Thoracic aorta (tissue), 2 donors: ENCODE results near the gene KIF6. TPM values are rescaled to one million over a fixed set of nuclear protein-coding genes. Genes with fewer than 3 reads are reported as not detected.

Source experiments
- ATAC-seq: fragments of 150-250 bp; one replicate; pipeline ENCODE4 v1.8.0; 2017; ENCODE audit warnings: low read depth; ENCODE audit not compliant: insufficient number of reproducible peaks, low FRiP score
- DNase-seq: peaks from one replicate; pipeline ENCODE4 v3.0.0-alpha.2; 2020; ENCODE audit warnings: low spot score
- H3K27ac ChIP-seq, 2 donors: fragments of 200-600 bp; sonication (generic); 1 replicate in 1 of 2; 2 replicates in 1 of 2; pipeline ENCODE4 v1.5.1; 2016; ENCODE audit warnings: mild to moderate bottlenecking in 2 of 2, moderate library complexity in 2 of 2
- H3K27me3 ChIP-seq: fragments of 200-600 bp; sonication (generic); replicated peaks from 2 replicates; pipeline ENCODE4 v1.6.0; 2016; ENCODE audit warnings: mild to moderate bottlenecking; ENCODE audit not compliant: insufficient read depth
- H3K36me3 ChIP-seq: fragments of 200-600 bp; sonication (generic); one replicate; pipeline ENCODE4 v1.5.1; 2016
- H3K4me1 ChIP-seq, 2 donors: fragments of 200-600 bp; sonication (generic); 1 replicate in 1 of 2; 2 replicates in 1 of 2; pipeline versions ENCODE4 v1.5.1 to v1.6.0; 2016; ENCODE audit warnings: low read depth in 2 of 2, mild to moderate bottlenecking in 1 of 2; ENCODE audit not compliant: control insufficient read depth in 1 of 2
- H3K4me3 ChIP-seq: fragments of 200-600 bp; sonication (generic); 2 replicates; pipeline ENCODE4 v1.5.1; 2016; ENCODE audit warnings: mild to moderate bottlenecking
- H3K9me3 ChIP-seq: fragments of 200-600 bp; sonication (generic); 2 replicates; pipeline ENCODE4 v1.5.1; 2016
- CTCF ChIP-seq: fragments of 200-600 bp; sonication (generic); IDR thresholded peaks from one replicate; pipeline ENCODE4 v1.5.1; 2019; ENCODE audit warnings: antibody characterized with exemption
- total RNA-seq, 2 donors: library from RNA; depleted of rRNA; stranded (reverse); fragments of >200 nt; gene quantifications; one replicate each; pipeline versions ENCODE4 v1.1.0 to v1.2.3, GENCODE V29; 2016

Gene KIF6
- total RNA-seq, 2 donors from 2014 or later = not detected

GRCh38 chr6:39344821-39345280, 380.4 kb downstream of the KIF6 start:
- Histone ChIP-seq H3K4me1 (peaks cover 32 to 70% of the 10 kb centered on the region in 2 donors), H3K27me3 (no peaks in the 10 kb centered on the region), H3K4me3 (peak overlapping the region; percentile 0), H3K27ac (peak overlapping the region; percentile 61 to 69), H3K36me3 (no peaks in the 10 kb centered on the region), H3K9me3 (no peaks in the 10 kb centered on the region)
- ATAC-seq = no peak
- DNase-seq = no peak
- no peak for TF ChIP-seq CTCF

GRCh38 chr6:39343396-39343870, 381.8 kb downstream of the KIF6 start:
- ATAC-seq = no peak
- H3K9me3 ChIP-seq = no peaks in the 10 kb centered on the region
- H3K36me3 ChIP-seq = no peaks in the 10 kb centered on the region
- no peak for DNase-seq
- peaks cover 42 to 82% of the 10 kb centered on the region in 2 donors for H3K4me1 ChIP-seq
- no peak overlapping the region for H3K4me3 ChIP-seq
- peak overlapping the region; percentile 52 to 69 for H3K27ac ChIP-seq
- TF ChIP-seq CTCF = no peak
- H3K27me3 ChIP-seq = no peaks in the 10 kb centered on the region

- ATAC-seq (no peak), DNase-seq (no peak)
- Histone ChIP-seq H3K4me3 (no peak overlapping the region), H3K4me1 (peaks cover 42 to 88% of the 10 kb centered on the region in 2 donors), H3K36me3 (no peaks in the 10 kb centered on the region), H3K9me3 (no peaks in the 10 kb centered on the region), H3K27ac (peak overlapping the region; percentile 52 to 69), H3K27me3 (no peaks in the 10 kb centered on the region)
- no peak for TF ChIP-seq CTCF
Observed at GRCh38 chr6:39342692-39343395, 382.4 kb downstream of the KIF6 start.

GRCh38 chr6:39341937-39342336, 383.3 kb downstream of the KIF6 start:
- no peaks in the 10 kb centered on the region for H3K9me3 ChIP-seq
- H3K27me3 ChIP-seq = no peaks in the 10 kb centered on the region
- peak overlapping the region; percentile 15 to 79 for H3K27ac ChIP-seq
- peaks cover 42 to 83% of the 10 kb centered on the region in 2 donors for H3K4me1 ChIP-seq
- no peaks in the 10 kb centered on the region for H3K36me3 ChIP-seq
- no peak for TF ChIP-seq CTCF
- no peak for DNase-seq
- no peak for ATAC-seq
- H3K4me3 ChIP-seq = no peak overlapping the region

- Histone ChIP-seq H3K27ac (peak overlapping the region; percentile 15 to 79), H3K27me3 (no peaks in the 10 kb centered on the region), H3K9me3 (no peaks in the 10 kb centered on the region), H3K4me3 (no peak overlapping the region), H3K36me3 (no peaks in the 10 kb centered on the region), H3K4me1 (peaks cover 45 to 85% of the 10 kb centered on the region in 2 donors)
- no peak for TF ChIP-seq CTCF
- ATAC-seq = no peak
- DNase-seq = no peak
Observed at GRCh38 chr6:39341352-39341751, 383.9 kb downstream of the KIF6 start.
